T-cell (primary cell): Measurements from ENCODE around the gene ADAD2. TPM values are rescaled to one million over a fixed set of nuclear protein-coding genes. Genes with fewer than 3 reads are reported as not detected.
"Not testable (repeated sequence)": the region's sequence is repeated elsewhere in the genome, so short reads cannot be mapped to it uniquely, and the experiment has no call there.

Experiments used
- ATAC-seq, 4 experiments: fragments of 200-7000 bp in 3 of 4; fragments of 150-1000 bp in 1 of 4; cut with Tn5 transposase; replicated peaks in 1 of 4; 1 replicate in 3 of 4; 2 replicates in 1 of 4; pipeline ENCODE4 v1.10.0; 2021; ENCODE audit warnings: moderate library complexity in 3 of 4, mild to moderate bottlenecking in 2 of 4, moderate number of reproducible peaks in 1 of 4
- CTCF ChIA-PET, 2 donors: fragments of 300-600 bp; sonication (Branson Sonifier 250); formaldehyde crosslinking; loops; one replicate each; lab custom pipeline; 2022; ENCODE audit warnings: antibody characterized with exemption in 2 of 2; lab: Charles Lee
- POLR2A ChIA-PET, 2 donors: fragments of 300-600 bp; sonication (Branson Sonifier 250); formaldehyde crosslinking; loops; one replicate each; lab custom pipeline; 2022; ENCODE audit warnings: antibody characterized with exemption in 2 of 2; lab: Charles Lee
- DNase-seq, 35 experiments: peaks; one replicate each; pipeline versions ENCODE4 v3.0.0 to v3.0.0-alpha.2; 2013 to 2023
- H3K27ac ChIP-seq: one replicate; pipeline ENCODE4 v1.5.1; 2013; ENCODE audit warnings: low read length
- H3K27me3 ChIP-seq, 2 experiments: replicated peaks in 1 of 2; 1 replicate in 1 of 2; 2 replicates in 1 of 2; pipeline versions ENCODE4 v1.6.1 to v1.7.0; 2013; ENCODE audit warnings: low read length in 1 of 2, mixed read lengths in 1 of 2; ENCODE audit not compliant: control insufficient read depth in 2 of 2, insufficient read depth in 2 of 2; ENCODE audit errors: extremely low read depth in 1 of 2
- H3K36me3 ChIP-seq, 2 donors: 1 replicate in 1 of 2; 2 replicates in 1 of 2; pipeline versions ENCODE4 v1.6.1 to v1.7.0; 2013; ENCODE audit warnings: low read length in 1 of 2; ENCODE audit not compliant: control insufficient read depth in 2 of 2, insufficient read depth in 1 of 2; ENCODE audit errors: extremely low read depth in 1 of 2
- H3K4me1 ChIP-seq, 2 experiments: 1 replicate in 1 of 2; 2 replicates in 1 of 2; pipeline versions ENCODE4 v1.6.1 to v1.7.0; 2013; ENCODE audit warnings: low read length in 2 of 2, mixed read lengths in 1 of 2; ENCODE audit not compliant: insufficient read depth in 2 of 2, control insufficient read depth in 1 of 2; ENCODE audit errors: extremely low read depth in 1 of 2
- H3K4me3 ChIP-seq, 2 donors: 1 replicate in 1 of 2; 2 replicates in 1 of 2; pipeline versions ENCODE4 v1.5.1 to v1.7.0; 2013; ENCODE audit warnings: mild to moderate bottlenecking in 2 of 2, low read length in 1 of 2, moderate library complexity in 1 of 2; ENCODE audit not compliant: control insufficient read depth in 1 of 2; ENCODE audit errors: extremely low read depth in 1 of 2
- H3K9me3 ChIP-seq: 2 replicates; pipeline ENCODE4 v1.7.0; 2013
- H3K27ac Mint-ChIP-seq, 2 donors: one replicate each; pipeline ENCODE4 v1.8.0; 2020 to 2021; ENCODE audit warnings: mild to moderate bottlenecking in 2 of 2, mixed read lengths in 2 of 2
- H3K27me3 Mint-ChIP-seq, 2 donors: one replicate each; pipeline ENCODE4 v1.8.0; 2021 to 2022; ENCODE audit warnings: mixed read lengths in 2 of 2
- H3K36me3 Mint-ChIP-seq: one replicate; pipeline ENCODE4 v1.8.0; 2021; ENCODE audit warnings: mixed read lengths
- H3K4me1 Mint-ChIP-seq, 3 donors: one replicate each; pipeline ENCODE4 v1.8.0; 2020 to 2022; ENCODE audit warnings: mixed read lengths in 3 of 3, mild to moderate bottlenecking in 1 of 3
- H3K4me3 Mint-ChIP-seq, 3 donors: one replicate each; pipeline ENCODE4 v1.8.0; 2020 to 2022; ENCODE audit warnings: mild to moderate bottlenecking in 3 of 3, mixed read lengths in 3 of 3, moderate library complexity in 3 of 3
- H3K9me3 Mint-ChIP-seq, 3 donors: one replicate each; pipeline ENCODE4 v1.8.0; 2020 to 2022; ENCODE audit warnings: mixed read lengths in 3 of 3
- WGBS: methylation state at CpG from one replicate; pipeline ENCODE4 v1.1.5; 2013; ENCODE audit warnings: missing lambda C conversion rate; ENCODE audit not compliant: insufficient coverage; 5-methylcytosine and 5-hydroxymethylcytosine counted together
- total RNA-seq, 35 experiments: library from RNA in 6 of 35; stranded (reverse) in 6 of 35; fragments of 120-200 nt in 1 of 35; gene quantifications; one replicate each; pipeline versions ENCODE4 v1.2.1 to v1.2.4 and lab custom pipeline; 2013 to 2026

ADAD2 gene
- total RNA-seq, 5 donors from 2014 or later (not counting 1 experiment from before 2014, with no cell fraction given) = 0.25 TPM; not detected in 4

- Mint-ChIP-seq H3K36me3 (no peaks in the 10 kb centered on the region), H3K27ac (no peak overlapping the region), H3K9me3 (no peaks in the 10 kb centered on the region), H3K4me3 (no peak overlapping the region), H3K27me3 (no peaks in the 10 kb centered on the region), H3K4me1 (no peaks in the 10 kb centered on the region)
- ATAC-seq (no peak), DNase-seq (no peak)
- H3K4me3 ChIP-seq = no peak overlapping the region
- no peaks in the 10 kb centered on the region for H3K4me1 ChIP-seq
- H3K36me3 ChIP-seq = no peaks in the 10 kb centered on the region
- ChIA-PET CTCF (no interaction called here), POLR2A (no interaction called here)
- WGBS = 86% methylated on average over 3 of the region's 4 CpGs
- peaks cover 0 to 1% of the 10 kb centered on the region in 2 experiments for H3K27me3 ChIP-seq
- no peak overlapping the region for H3K27ac ChIP-seq
- H3K9me3 ChIP-seq = no peaks in the 10 kb centered on the region
Observed at GRCh38 chr16:84212631-84213030, 21.7 kb downstream of the ADAD2 start.

GRCh38 chr16:84214451-84215066 lies 23.6 kb downstream of the ADAD2 start:
- H3K27me3 Mint-ChIP-seq = no peaks in the 10 kb centered on the region
- ChIA-PET POLR2A (no interaction called here), CTCF (interaction anchor here in 1 of 2 donors (0.6 kb wide), 1 partner anchor 15 kb away, joined by 4 read pairs; no protein-coding TSS in a partner anchor)
- H3K27me3 ChIP-seq = peaks cover 0 to 8% of the 10 kb centered on the region in 2 experiments
- H3K27ac Mint-ChIP-seq = no peak overlapping the region
- H3K9me3 ChIP-seq = no peaks in the 10 kb centered on the region
- DNase-seq (no peak), ATAC-seq (no peak)
- no peaks in the 10 kb centered on the region for H3K36me3 ChIP-seq
- no peaks in the 10 kb centered on the region for H3K9me3 Mint-ChIP-seq
- no peak overlapping the region for H3K27ac ChIP-seq
- H3K4me3 Mint-ChIP-seq = no peak overlapping the region
- H3K36me3 Mint-ChIP-seq = no peaks in the 10 kb centered on the region
- H3K4me1 Mint-ChIP-seq = no peaks in the 10 kb centered on the region
- no peaks in the 10 kb centered on the region for H3K4me1 ChIP-seq
- WGBS = 80% methylated on average over 8 of the region's 15 CpGs
- no peak overlapping the region for H3K4me3 ChIP-seq

- no peaks in the 10 kb centered on the region for H3K36me3 Mint-ChIP-seq
- CTCF ChIA-PET = interaction anchor here in 1 of 2 donors (1.0 kb wide), 1 partner anchor 9 kb away, joined by 3 read pairs; no protein-coding TSS in a partner anchor
Observed at GRCh38 chr16:84215531-84215930, 24.6 kb downstream of the ADAD2 start.

GRCh38 chr16:84216144-84216543 lies 25.2 kb downstream of the ADAD2 start:
- H3K27ac Mint-ChIP-seq, H3K27me3 Mint-ChIP-seq, H3K4me1 Mint-ChIP-seq, H3K27ac ChIP-seq, H3K4me3 Mint-ChIP-seq, H3K4me1 ChIP-seq, DNase-seq, H3K4me3 ChIP-seq, H3K27me3 ChIP-seq, H3K9me3 ChIP-seq, H3K36me3 Mint-ChIP-seq, ATAC-seq, H3K36me3 ChIP-seq, POLR2A ChIA-PET, CTCF ChIA-PET, H3K9me3 Mint-ChIP-seq: not testable (repeated sequence)
- 92% methylated on average over 2 of the region's 3 CpGs for WGBS

More at GRCh38 chr16:84215531-84215930, 24.6 kb downstream of the ADAD2 start:
- DNase-seq (no peak), ATAC-seq (no peak)
- H3K27ac Mint-ChIP-seq = no peak overlapping the region
- no peaks in the 10 kb centered on the region for H3K4me1 Mint-ChIP-seq
- H3K27ac ChIP-seq = no peak overlapping the region
- no peaks in the 10 kb centered on the region for H3K4me1 ChIP-seq
- POLR2A ChIA-PET = no interaction called here
- no peak overlapping the region for H3K4me3 Mint-ChIP-seq
- no peaks in the 10 kb centered on the region for H3K27me3 Mint-ChIP-seq
- no peak overlapping the region for H3K4me3 ChIP-seq
- no peaks in the 10 kb centered on the region for H3K9me3 Mint-ChIP-seq
- 91% methylated on average over 4 of the region's 5 CpGs for WGBS
- peaks cover 0 to 8% of the 10 kb centered on the region in 2 experiments for H3K27me3 ChIP-seq
- H3K36me3 ChIP-seq = no peaks in the 10 kb centered on the region
- H3K9me3 ChIP-seq = no peaks in the 10 kb centered on the region

GRCh38 chr16:84218176-84218823 lies 27.3 kb downstream of the ADAD2 start:
- no peak overlapping the region for H3K4me3 Mint-ChIP-seq
- H3K27me3 Mint-ChIP-seq = peaks cover 0 to 7% of the 10 kb centered on the region in 2 donors
- POLR2A ChIA-PET = no interaction called here
- CTCF ChIA-PET = no interaction called here
- H3K36me3 Mint-ChIP-seq = no peaks in the 10 kb centered on the region
- no peaks in the 10 kb centered on the region for H3K9me3 Mint-ChIP-seq
- no peak for DNase-seq
- Histone ChIP-seq H3K4me3 (no peak overlapping the region), H3K27me3 (peaks cover 0 to 19% of the 10 kb centered on the region in 2 experiments), H3K4me1 (no peaks in the 10 kb centered on the region), H3K9me3 (no peaks in the 10 kb centered on the region), H3K36me3 (no peaks in the 10 kb centered on the region), H3K27ac (no peak overlapping the region)
- H3K27ac Mint-ChIP-seq = no peak overlapping the region
- no peak for ATAC-seq
- no peaks in the 10 kb centered on the region for H3K4me1 Mint-ChIP-seq
- WGBS = 87% methylated on average over 11 of the region's 17 CpGs

- Mint-ChIP-seq H3K27me3 (peaks cover 0 to 7% of the 10 kb centered on the region in 2 donors), H3K36me3 (no peaks in the 10 kb centered on the region), H3K27ac (no peak overlapping the region), H3K9me3 (no peaks in the 10 kb centered on the region), H3K4me3 (no peak overlapping the region), H3K4me1 (no peaks in the 10 kb centered on the region)
- no peak overlapping the region for H3K27ac ChIP-seq
- peaks cover 0 to 19% of the 10 kb centered on the region in 2 experiments for H3K27me3 ChIP-seq
- no peaks in the 10 kb centered on the region for H3K9me3 ChIP-seq
- CTCF ChIA-PET = no interaction called here
- ATAC-seq (no peak), DNase-seq (no peak)
- POLR2A ChIA-PET = interaction anchor here in 1 of 2 donors (0.6 kb wide), 1 partner anchor 103 kb away, joined by 4 read pairs; no protein-coding TSS in a partner anchor
- H3K4me3 ChIP-seq = no peak overlapping the region
- H3K36me3 ChIP-seq = no peaks in the 10 kb centered on the region
- H3K4me1 ChIP-seq = no peaks in the 10 kb centered on the region
- WGBS = 73% methylated on average over 5 of the region's 6 CpGs
Observed at GRCh38 chr16:84218956-84219355, 28.0 kb downstream of the ADAD2 start.
